Progenitor cell of endocrine pancreas (in vitro differentiated cells): ENCODE data around the gene EXOC5. TPM values are rescaled to one million over a fixed set of nuclear protein-coding genes. Genes with fewer than 3 reads are reported as not detected.

Source experiments
- DNase-seq: peaks from one replicate; pipeline ENCODE4 v3.0.0; 2021; ENCODE audit warnings: low spot score; ENCODE audit not compliant: unreplicated experiment
- H3K27ac Mint-ChIP-seq: 2 replicates; pipeline ENCODE4 v1.8.0; 2021; ENCODE audit warnings: mild to moderate bottlenecking, moderate library complexity, mixed read lengths
- H3K27me3 Mint-ChIP-seq: 2 replicates; pipeline ENCODE4 v1.8.0; 2021; ENCODE audit warnings: mixed read lengths
- H3K36me3 Mint-ChIP-seq: 2 replicates; pipeline ENCODE4 v1.8.0; 2022; ENCODE audit warnings: mixed read lengths; ENCODE audit not compliant: insufficient read depth
- H3K4me1 Mint-ChIP-seq: 2 replicates; pipeline ENCODE4 v1.8.0; 2021; ENCODE audit warnings: low read depth, mixed read lengths
- H3K4me3 Mint-ChIP-seq: 2 replicates; pipeline ENCODE4 v1.8.0; 2021; ENCODE audit warnings: low read depth, mild to moderate bottlenecking, moderate library complexity, mixed read lengths
- H3K9me3 Mint-ChIP-seq: 2 replicates; pipeline ENCODE4 v1.8.0; 2021; ENCODE audit warnings: low read depth, mixed read lengths
- total RNA-seq: library from RNA; stranded (reverse); gene quantifications from 2 replicates; pipeline ENCODE4 v1.2.1, GENCODE V29; 2021
- TF ChIP-seq, protein P1 (sequence below): fragments of 200-600 bp; sonication (generic); IDR thresholded peaks from one replicate; pipeline ENCODE4 v1.5.0; 2021; ENCODE audit warnings: antibody characterized with exemption, mild to moderate bottlenecking; ENCODE audit not compliant: unreplicated experiment

The EXOC5 gene
- total RNA-seq, 1 donor from 2014 or later = 88.8 TPM

- H3K4me3 Mint-ChIP-seq = no peak overlapping the region
Observed at GRCh38 chr14:57290751-57291150, 22.0 kb upstream of the EXOC5 start.

DNA sequence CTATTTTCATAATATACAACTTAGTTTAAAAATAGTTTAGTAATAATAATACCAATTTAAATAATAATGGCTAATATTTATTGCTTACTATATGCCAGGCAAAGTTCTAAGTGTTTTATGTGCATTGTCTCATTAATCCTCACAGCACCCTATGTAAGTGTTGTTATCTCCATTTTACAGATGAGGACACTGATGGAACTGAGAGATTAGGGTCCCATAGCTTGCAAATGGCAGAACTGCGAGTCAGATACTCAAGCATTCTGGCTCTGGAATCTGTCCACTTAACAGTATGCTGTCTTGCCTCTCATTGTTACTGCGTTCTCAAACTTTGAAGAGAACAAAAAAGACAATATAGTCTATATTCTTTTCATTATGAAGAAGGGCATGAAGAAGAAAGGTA is 19.0 kb upstream of the EXOC5 start:
- Mint-ChIP-seq H3K36me3 (peaks cover 5% of the 10 kb centered on the region), H3K9me3 (no peaks in the 10 kb centered on the region), H3K4me1 (peaks cover 7% of the 10 kb centered on the region)

More at GRCh38 chr14:57290751-57291150, 22.0 kb upstream of the EXOC5 start:
- Mint-ChIP-seq H3K9me3 (no peaks in the 10 kb centered on the region), H3K36me3 (no peaks in the 10 kb centered on the region), H3K27me3 (no peaks in the 10 kb centered on the region), H3K4me1 (peaks cover 7% of the 10 kb centered on the region), H3K27ac (no peak overlapping the region)
- no peak for DNase-seq
- TF ChIP-seq, protein P1, sequence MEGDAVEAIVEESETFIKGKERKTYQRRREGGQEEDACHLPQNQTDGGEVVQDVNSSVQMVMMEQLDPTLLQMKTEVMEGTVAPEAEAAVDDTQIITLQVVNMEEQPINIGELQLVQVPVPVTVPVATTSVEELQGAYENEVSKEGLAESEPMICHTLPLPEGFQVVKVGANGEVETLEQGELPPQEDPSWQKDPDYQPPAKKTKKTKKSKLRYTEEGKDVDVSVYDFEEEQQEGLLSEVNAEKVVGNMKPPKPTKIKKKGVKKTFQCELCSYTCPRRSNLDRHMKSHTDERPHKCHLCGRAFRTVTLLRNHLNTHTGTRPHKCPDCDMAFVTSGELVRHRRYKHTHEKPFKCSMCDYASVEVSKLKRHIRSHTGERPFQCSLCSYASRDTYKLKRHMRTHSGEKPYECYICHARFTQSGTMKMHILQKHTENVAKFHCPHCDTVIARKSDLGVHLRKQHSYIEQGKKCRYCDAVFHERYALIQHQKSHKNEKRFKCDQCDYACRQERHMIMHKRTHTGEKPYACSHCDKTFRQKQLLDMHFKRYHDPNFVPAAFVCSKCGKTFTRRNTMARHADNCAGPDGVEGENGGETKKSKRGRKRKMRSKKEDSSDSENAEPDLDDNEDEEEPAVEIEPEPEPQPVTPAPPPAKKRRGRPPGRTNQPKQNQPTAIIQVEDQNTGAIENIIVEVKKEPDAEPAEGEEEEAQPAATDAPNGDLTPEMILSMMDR = no peak

GRCh38 chr14:57277062-57277461 is 8.4 kb upstream of the EXOC5 start:
- H3K4me1 Mint-ChIP-seq = no peaks in the 10 kb centered on the region
- no peak for DNase-seq
- H3K27ac Mint-ChIP-seq = no peak overlapping the region
- no peaks in the 10 kb centered on the region for H3K9me3 Mint-ChIP-seq
- no peaks in the 10 kb centered on the region for H3K27me3 Mint-ChIP-seq
- H3K4me3 Mint-ChIP-seq = no peak overlapping the region
- TF ChIP-seq, protein P1 = no peak
- H3K36me3 Mint-ChIP-seq = peaks cover 7% of the 10 kb centered on the region

More for the DNA sequence above, 19.0 kb upstream of the EXOC5 start:
- Mint-ChIP-seq H3K27ac (no peak overlapping the region), H3K27me3 (no peaks in the 10 kb centered on the region), H3K4me3 (no peak overlapping the region)
- no peak for DNase-seq
- TF ChIP-seq, protein P1 = no peak

DNA sequence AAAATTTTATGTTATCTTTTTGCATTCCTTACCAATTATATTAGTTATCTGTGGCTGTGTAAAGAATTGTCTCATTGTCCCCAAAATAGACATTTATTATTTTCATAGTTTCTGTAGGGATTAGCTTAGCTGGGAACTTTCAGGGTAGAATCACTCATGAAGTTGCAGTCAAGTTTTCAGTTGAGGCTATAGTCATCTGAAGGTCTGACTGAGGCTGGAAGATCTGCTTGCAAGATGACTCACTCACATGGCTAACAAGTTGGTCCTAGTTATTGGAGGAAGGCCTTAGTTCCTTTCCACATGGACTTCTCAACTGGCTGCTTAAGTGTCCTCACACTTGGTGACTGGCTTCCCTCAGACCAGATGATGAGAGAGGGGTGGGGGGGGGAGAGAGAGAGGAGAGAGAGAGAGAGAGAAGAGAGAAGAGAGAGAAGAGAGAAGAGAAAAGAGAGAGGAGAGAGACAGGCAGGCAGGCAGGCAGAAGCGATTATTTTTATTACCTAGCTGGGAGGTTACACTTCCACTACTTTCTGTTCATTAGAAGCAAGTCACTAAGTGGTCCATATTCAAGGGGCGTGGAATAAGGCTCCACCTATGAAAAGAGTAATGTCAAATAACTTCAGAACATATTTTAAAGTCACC is 6.4 kb upstream of the EXOC5 start:
- Mint-ChIP-seq H3K27me3 (no peaks in the 10 kb centered on the region), H3K9me3 (no peaks in the 10 kb centered on the region), H3K27ac (no peak overlapping the region), H3K4me3 (no peak overlapping the region), H3K36me3 (peaks cover 2% of the 10 kb centered on the region), H3K4me1 (peaks cover 14% of the 10 kb centered on the region)
- TF ChIP-seq, protein P1 = no peak
- no peak for DNase-seq

DNA sequence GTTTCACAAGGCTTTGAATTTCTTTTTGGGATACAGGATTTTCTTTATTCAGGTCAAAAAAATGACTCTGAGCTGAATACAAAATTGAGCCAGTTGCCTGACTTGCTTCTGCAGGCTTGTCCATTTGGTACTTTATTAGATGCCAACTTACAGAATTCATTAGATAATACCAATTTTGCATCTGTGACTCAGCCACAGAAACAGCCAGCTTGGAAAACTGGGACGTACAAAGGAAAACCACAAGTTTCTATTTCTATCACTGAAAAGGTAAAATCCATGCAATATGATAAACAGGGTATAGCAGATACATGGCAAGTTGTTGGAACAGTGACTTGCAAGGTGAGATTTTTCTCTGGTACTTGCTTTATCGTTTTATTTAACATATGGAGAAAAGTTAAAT is 5.8 kb upstream of the EXOC5 start:
- H3K36me3 Mint-ChIP-seq = peaks cover 2% of the 10 kb centered on the region
- H3K9me3 Mint-ChIP-seq = no peaks in the 10 kb centered on the region
- DNase-seq = no peak
- H3K4me1 Mint-ChIP-seq = peaks cover 16% of the 10 kb centered on the region
- no peak overlapping the region for H3K27ac Mint-ChIP-seq
- no peak overlapping the region for H3K4me3 Mint-ChIP-seq
- no peaks in the 10 kb centered on the region for H3K27me3 Mint-ChIP-seq
- TF ChIP-seq, protein P1 = no peak
